ENCODE results near the gene SPEM2.

The SPEM2 gene

DNA sequence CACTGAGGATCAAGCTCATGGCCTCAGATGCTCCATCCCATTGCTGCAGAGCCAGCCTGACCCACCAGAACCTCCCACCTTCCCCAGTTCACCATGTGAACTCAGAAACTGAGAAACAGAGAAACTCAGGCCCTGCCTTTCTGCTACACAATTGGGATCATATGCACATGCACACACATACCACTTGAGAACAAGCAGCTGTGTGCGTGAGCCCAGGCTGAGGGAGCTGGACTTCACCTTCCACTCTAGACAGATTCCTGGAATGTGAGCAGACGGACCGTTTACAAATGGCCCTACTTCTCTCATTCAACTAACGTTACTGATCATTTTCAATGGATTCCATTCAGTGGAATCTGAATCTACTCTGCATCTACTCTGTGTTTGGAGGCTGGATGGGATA is 1.7 kb upstream of the SPEM2 start:
- DNase-seq: no peak

DNA sequence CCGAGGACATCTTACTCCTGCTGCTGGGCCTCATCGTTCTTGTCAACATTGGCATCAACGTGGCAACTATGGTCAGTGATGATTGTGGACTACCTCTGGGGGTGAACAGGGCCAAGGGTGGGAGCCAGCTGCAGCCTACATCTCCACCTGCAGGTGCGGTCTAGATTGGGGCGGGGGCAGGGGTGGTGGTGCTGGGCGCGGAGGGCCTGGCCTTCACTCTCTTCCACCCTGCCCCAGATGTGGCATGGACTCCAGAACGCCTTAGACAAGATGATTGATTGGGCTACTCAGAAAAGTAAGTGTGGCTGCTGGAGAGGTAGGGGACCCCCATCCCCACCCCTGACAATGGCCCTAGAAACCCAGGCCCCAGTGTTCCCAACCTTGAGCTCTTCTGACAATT is 340 bp downstream of the SPEM2 start:
- no peak for DNase-seq

- DNase-seq: no peak
Observed at GRCh38 chr17:7426203-7426863, 917 bp downstream of the SPEM2 start.

GRCh38 chr17:7426896-7427489 is 1.6 kb downstream of the SPEM2 start:
- no peak for DNase-seq

GRCh38 chr17:7427549-7427948 is 2.1 kb downstream of the SPEM2 start:
- DNase-seq: no peak

DNA sequence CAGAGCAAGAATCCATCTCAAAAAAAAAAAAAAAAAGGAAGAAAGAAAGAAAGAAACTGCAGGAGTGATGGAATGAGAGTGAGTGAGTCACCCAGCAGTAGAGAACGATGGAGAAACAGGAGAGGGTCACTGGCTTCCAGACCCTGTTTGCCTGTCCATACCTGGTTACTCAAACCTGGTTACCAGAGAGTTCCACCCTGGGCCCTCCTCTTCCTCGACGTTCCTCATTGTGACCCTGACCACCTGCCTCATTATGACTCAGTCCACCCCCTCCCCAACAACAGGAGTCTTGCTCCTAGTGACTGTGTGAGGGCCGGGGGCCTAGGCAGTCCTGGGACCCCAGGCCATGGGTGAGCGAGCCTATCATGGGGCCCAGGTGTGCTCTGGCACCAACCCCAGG is 3.1 kb downstream of the SPEM2 start, which contains the start of gene SPEM3:
Gene SPEM3, plus strand, starts transcription at position 301 of the 400 bp plus-strand sequence. Its CDS starts 46 bp downstream, at position 347.
- no peak for DNase-seq

DNA sequence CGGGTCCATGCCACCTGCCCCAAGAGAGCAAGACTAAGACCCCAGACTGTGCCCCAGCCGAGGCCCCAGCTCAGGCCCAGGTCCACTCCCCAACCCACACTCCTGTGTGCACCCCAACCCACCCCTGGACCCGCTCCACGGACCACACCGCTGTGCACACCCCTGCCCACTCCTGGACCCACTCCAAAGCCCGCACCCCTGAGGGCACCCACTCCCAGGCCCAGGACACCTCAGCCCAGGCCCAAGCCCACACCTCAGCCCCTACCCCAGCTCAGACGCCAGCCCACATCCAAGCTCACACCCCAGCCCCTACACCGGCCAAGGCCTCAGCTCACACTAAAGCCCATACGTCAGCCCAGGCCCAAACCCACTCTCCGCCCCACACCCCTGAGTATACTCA is 4.3 kb downstream of the SPEM2 start:
- no peak for DNase-seq

DNA sequence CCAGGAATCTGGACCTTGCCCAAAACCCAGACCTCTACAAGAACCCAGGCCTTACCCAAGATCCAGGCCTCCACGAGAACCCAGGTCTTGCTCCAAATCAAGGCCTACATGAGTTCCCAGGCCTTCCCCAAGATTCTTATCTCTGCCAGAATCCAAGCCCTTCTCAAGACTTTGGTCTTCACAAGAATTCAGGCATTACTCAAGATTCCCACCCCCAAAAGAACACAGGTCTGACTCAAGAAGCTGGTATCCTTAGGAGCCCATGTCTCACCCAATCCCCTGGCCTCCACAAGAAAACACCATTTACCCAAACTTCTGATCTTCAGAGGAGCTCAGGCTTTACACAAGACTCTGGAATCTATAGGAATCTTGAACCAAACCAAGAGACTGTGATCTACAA is 5.8 kb downstream of the SPEM2 start:
- no peak for DNase-seq

DNA sequence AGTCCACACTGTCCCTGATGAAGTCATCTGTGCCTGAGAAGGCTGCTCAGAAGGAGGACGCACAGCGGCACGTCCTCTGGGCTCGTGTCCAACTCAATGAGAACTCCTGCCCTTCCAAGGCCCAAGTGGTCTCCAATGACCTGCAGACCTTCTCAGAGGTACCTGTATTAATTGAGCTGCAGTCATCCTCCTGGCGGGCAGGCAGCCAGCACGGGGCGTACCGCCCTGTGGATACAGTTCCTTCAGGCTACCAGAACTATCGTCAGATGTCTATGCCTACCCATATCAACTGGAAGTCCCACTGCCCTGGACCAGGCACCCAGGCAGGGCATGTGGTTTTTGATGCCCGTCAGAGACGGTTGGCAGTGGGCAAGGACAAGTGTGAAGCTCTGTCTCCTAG is 6.9 kb downstream of the SPEM2 start:
- no peak for DNase-seq

GRCh38 chr17:7435676-7436555 is 10.5 kb downstream of the SPEM2 start:
- DNase-seq: peak; percentile 49 to 53

DNA sequence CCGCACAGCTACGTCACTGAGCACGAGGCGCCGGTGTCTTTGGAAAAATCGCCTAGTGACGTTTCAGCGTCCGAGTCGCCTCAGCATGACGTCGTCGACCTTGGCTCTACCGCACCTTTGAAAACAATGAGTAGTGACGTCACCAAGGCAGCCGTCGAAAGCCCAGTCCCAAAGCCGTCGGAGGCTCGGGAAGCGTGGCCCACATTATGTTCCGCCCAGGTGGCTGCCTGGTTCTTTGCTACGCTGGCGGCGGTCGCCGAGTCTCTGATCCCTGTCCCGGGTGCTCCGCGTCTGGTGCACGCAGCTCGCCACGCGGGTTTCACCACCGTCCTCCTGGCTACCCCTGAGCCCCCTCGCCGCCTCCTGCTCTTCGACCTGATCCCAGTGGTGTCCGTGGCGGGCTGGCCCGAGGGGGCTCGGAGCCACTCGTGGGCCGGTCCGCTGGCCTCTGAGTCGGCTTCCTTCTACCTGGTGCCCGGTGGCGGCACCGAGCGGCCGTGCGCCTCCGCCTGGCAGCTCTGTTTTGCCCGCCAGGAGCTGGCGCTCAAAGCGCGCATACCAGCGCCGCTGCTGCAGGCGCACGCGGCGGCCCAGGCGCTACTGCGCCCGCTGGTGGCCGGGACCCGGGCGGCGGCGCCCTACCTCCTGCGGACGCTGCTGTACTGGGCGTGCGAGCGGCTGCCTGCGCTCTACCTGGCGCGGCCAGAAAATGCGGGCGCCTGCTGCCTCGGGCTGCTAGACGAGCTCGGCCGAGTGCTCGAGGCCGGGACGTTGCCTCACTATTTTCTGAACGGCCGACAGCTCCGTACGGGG is 11.3 kb downstream of the SPEM2 start:
- peak; percentile 69 to 74 for DNase-seq

DNA sequence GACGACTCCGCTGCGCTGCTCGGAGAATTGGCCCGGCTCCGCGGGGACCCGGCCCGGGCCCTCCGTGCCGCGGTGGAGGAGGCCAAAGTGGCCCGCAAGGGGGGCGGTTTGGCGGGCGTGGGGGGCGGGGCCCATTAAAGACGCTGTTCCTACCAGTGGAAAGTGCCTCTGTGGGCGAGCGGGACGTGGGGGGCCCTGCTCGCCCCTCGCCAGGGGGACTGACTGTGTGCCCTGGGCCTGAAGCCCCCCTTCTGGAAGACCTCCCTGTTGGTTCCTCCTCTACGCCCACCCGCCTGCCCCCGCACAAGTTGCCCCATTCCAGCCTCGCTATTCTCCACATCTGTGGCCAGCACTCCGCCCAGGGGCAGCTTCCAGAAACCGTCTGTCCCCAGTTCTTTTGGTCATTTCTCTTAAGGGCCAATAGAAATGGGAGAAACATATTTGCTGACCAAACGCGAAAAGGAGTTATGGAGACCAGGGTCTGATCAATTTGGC is 12.0 kb downstream of the SPEM2 start:
- DNase-seq: no peak

DNA sequence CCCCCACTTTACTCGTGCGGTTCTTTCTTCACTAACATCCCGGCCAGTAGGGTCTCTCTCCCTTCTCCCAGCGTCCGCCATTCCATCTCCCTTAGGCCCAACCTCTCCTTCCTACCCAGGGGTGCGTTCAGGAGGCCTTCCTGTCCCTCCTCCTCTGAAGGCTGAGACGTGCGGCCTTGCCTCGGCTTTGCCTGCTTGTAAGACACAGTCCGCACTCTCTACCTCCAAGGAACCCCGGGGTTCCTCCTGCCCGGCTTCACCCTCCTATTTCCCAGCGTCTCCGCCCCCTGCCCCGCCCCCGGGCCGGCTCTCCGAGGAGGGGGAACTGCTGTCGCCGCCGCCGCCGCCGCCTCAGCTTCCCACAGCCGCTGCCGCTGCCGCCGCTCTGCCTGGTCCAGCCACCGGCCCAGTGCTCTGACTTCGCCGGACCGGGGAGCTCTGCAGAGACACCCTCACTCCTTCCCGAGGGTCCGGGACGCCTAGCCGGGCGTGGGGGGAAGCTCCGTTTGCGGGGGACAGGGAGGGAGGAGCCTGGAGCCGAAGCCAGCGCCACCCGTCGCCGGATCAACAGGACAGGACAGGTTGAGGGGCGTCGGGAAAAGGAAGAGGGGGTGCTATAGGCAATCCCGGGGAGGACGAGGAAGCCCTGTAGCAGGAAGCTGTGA is 12.7 kb downstream of the SPEM2 start:
- peak; percentile 51 to 60 for DNase-seq

DNA sequence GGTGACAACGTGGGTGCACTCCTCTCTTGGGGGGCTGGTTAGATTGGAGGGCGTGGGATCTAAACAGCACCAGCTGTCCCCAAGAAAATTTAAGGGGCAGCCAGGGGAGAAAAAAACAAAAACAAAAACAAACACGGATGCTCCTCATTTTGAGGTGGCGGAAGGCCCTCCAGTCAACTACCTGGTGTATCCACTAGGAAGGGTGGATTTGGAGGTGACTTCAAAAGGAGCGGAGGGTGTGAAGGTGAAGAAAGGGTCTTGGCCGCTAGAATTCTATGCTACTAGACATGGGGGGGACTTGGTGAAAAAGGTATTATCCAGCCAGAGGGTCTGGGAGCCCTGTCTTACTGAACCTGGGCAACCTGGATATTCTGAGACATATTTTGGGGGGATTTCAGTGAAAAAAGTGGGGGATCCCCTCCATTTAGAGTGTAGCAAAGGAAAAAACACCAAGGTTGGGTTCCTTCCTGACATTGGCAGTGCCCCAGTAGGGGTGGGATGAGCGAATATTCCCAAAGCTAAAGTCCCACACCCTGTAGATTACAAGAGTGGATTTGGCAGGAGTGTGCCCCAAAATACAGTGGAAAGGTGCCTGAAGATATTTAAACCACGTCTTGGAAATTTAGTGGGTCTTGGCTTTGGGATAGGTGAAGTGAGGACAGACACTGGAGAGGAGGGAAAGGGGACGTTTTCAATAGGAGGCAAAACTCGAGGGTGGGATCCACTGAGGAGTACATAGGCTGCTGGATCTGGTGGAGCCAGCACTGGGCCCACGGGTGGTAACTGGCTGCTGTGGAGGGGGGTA is 13.4 kb downstream of the SPEM2 start:
- no peak for DNase-seq

GRCh38 chr17:7439462-7440112 is 14.2 kb downstream of the SPEM2 start, which contains the start of gene FGF11:
Gene FGF11, plus strand, starts transcription at chr17:7439512. Its CDS starts 109 bp downstream, at chr17:7439621.
- no peak for DNase-seq

- no peak for DNase-seq
Observed at GRCh38 chr17:7440113-7440833, 14.9 kb downstream of the SPEM2 start.

- DNase-seq: no peak
Observed at GRCh38 chr17:7440834-7441195, 15.4 kb downstream of the SPEM2 start.

DNA sequence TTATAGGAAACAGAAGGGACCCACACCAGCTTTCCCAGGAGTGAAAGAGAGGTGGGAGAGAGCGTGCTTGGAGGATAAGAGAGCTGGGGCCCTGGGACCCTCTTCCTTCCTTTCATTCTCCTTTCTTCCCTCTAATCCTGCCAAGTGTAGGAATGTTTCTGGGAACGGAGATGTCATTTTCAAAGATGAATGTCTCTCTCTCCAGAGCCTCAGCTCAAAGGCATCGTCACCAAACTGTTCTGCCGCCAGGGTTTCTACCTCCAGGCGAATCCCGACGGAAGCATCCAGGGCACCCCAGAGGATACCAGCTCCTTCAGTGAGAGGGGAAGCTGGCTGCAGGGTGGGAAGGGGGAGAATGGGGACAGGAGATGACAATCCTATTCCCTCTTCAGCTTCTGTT is 15.8 kb downstream of the SPEM2 start:
- no peak for DNase-seq

- DNase-seq: no peak
Observed at GRCh38 chr17:7442142-7442541, 16.7 kb downstream of the SPEM2 start.

All from activated CD4-positive, alpha-beta T cell treated with anti-CD3 and anti-CD28 coated beads, Interleukin-2, amount 50 U/mL, for 4 hours (primary cell).